ENCODE data around the gene ARVCF. TPM values are rescaled to one million over a fixed set of nuclear protein-coding genes. Genes with fewer than 3 reads are reported as not detected.

ARVCF gene
- total RNA-seq, 3 donors from 2014 or later, result 11.2 to 15.3 (median 15.1) TPM

- DNase-seq, result peak in 1 of 3 donors; percentile 33
- Histone ChIP-seq H3K36me3 (ENCODE audit: low read depth) (peaks cover 3% of the 10 kb centered on the region), H3K4me1 (ENCODE audit: low read depth) (peaks cover 19% of the 10 kb centered on the region), H3K9me3 (no peaks in the 10 kb centered on the region), H3K4me3 (no peak overlapping the region)
- intact Hi-C loops (cut with DNase I, micrococcal nuclease), result no loop called here
- ATAC-seq, result no peak
- TF ChIP-seq, protein P1, sequence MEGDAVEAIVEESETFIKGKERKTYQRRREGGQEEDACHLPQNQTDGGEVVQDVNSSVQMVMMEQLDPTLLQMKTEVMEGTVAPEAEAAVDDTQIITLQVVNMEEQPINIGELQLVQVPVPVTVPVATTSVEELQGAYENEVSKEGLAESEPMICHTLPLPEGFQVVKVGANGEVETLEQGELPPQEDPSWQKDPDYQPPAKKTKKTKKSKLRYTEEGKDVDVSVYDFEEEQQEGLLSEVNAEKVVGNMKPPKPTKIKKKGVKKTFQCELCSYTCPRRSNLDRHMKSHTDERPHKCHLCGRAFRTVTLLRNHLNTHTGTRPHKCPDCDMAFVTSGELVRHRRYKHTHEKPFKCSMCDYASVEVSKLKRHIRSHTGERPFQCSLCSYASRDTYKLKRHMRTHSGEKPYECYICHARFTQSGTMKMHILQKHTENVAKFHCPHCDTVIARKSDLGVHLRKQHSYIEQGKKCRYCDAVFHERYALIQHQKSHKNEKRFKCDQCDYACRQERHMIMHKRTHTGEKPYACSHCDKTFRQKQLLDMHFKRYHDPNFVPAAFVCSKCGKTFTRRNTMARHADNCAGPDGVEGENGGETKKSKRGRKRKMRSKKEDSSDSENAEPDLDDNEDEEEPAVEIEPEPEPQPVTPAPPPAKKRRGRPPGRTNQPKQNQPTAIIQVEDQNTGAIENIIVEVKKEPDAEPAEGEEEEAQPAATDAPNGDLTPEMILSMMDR (IDR thresholded peaks at IDR 0.05), result no peak
These were observed 50.6 kb downstream of the ARVCF start for GRCh38 chr22:19965771-19966709.

GRCh38 chr22:19964701-19965386 lies 51.8 kb downstream of the ARVCF start:
- Histone ChIP-seq H3K4me1 (ENCODE audit: low read depth) (peaks cover 22% of the 10 kb centered on the region), H3K9me3 (no peaks in the 10 kb centered on the region), H3K36me3 (ENCODE audit: low read depth) (peaks cover 3% of the 10 kb centered on the region), H3K4me3 (no peak overlapping the region)
- TF ChIP-seq, protein P1 (IDR thresholded peaks at IDR 0.05), result no peak
- ATAC-seq, result no peak
- intact Hi-C loops (cut with DNase I, micrococcal nuclease), result no loop called here
- DNase-seq, result no peak

DNA sequence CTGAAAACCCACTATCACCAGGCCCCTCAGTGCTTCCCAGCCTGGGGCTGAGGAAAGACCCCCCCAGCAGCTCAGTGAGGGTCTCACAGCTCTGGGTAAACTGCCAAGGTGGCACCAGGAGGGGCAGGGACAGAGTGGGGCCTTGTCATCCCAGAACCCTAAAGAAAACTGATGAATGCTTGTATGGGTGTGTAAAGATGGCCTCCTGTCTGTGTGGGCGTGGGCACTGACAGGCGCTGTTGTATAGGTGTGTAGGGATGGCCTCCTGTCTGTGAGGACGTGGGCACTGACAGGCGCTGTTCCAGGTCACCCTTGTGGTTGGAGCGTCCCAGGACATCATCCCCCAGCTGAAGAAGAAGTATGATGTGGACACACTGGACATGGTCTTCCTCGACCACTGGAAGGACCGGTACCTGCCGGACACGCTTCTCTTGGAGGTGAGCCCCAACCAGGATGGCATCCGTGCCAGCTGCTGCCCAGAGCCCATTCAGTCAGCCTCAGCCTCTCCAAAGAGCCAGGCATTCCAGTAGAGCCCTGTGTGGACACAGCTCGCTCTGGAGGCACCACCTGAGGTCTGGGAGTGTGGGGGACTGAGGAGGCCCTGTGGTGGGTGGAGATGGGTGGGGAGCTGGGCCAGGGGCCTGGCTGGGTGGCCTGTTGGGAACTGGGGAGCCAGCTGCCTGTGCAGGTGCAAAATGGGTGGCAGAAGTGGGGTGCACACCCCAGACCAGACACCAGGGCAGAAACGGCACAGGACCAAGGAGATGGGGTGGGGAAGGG lies 52.6 kb downstream of the ARVCF start:
- ATAC-seq, result no peak
- Histone ChIP-seq H3K9me3 (no peaks in the 10 kb centered on the region), H3K4me3 (no peak overlapping the region), H3K4me1 (ENCODE audit: low read depth) (peaks cover 28% of the 10 kb centered on the region), H3K36me3 (ENCODE audit: low read depth) (peaks cover 3% of the 10 kb centered on the region)
- intact Hi-C loops (cut with DNase I, micrococcal nuclease), result no loop called here
- TF ChIP-seq, protein P1 (IDR thresholded peaks at IDR 0.05), result no peak
- DNase-seq, result peak in 1 of 3 donors; percentile 46

DNA sequence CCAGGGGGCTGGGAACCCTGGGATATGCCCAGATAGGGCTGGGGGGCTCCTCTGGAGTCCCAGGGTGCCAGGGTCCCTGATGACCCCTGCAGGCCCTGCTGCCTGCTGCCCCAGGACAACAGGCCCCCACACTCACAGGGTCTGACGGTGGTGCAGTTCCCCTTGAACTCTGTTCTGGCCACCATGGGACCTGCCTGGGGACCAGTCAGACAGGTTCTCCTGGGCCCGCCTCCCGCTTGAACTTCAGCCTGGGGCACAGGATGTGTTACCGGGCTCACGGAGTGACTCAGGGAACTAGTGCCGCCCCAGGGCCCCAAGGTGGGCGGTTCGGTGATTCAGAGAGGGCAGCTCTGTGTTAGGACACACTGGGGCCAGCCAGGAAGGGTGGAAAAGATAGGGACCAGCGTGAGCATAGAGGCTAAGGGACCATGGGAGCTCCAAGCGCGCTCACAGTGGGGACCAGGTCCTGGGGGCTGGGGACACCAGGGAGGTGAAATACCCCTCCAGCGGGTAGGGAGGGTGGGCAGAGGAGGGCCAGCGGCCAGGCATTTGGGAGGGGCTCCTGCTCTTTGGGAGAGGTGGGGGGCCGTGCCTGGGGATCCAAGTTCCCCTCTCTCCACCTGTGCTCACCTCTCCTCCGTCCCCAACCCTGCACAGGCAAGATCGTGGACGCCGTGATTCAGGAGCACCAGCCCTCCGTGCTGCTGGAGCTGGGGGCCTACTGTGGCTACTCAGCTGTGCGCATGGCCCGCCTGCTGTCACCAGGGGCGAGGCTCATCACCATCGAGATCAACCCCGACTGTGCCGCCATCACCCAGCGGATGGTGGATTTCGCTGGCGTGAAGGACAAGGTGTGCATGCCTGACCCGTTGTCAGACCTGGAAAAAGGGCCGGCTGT lies 53.5 kb downstream of the ARVCF start:
- DNase-seq (peak; percentile 92 to 94 (median 94)), ATAC-seq (peak; percentile 92)
- H3K36me3 ChIP-seq (ENCODE audit: low read depth), result peaks cover 3% of the 10 kb centered on the region
- H3K4me1 ChIP-seq (ENCODE audit: low read depth), result peaks cover 28% of the 10 kb centered on the region
- H3K9me3 ChIP-seq, result no peaks in the 10 kb centered on the region
- TF ChIP-seq, protein P1 (IDR thresholded peaks at IDR 0.05), result no peak
- intact Hi-C loops (cut with DNase I, micrococcal nuclease), result no loop called here
- no peak overlapping the region for H3K4me3 ChIP-seq
